A673 (cell line): Measurements from ENCODE around the gene ZSCAN21. TPM values are rescaled to one million over a fixed set of nuclear protein-coding genes. Genes with fewer than 3 reads are reported as not detected.
A peak's percentile ranks its signal among the peaks of the same experiment; 100 is the strongest.

Experiments
- BruUV-seq: library from RNA; stranded (reverse); fragments of 400-500 nt; replicated peaks from 2 replicates; lab custom pipeline; 2021; lab: Mats Ljungman, UMichigan
- CTCF ChIA-PET: fragments of 300-600 bp; sonication (Branson Sonifier 250); formaldehyde crosslinking; loops from one replicate; lab custom pipeline; 2022; ENCODE audit warnings: antibody characterized with exemption; lab: Charles Lee
- POLR2A ChIA-PET: fragments of 300-600 bp; sonication (Branson Sonifier 250); formaldehyde crosslinking; loops from one replicate; lab custom pipeline; 2022; ENCODE audit warnings: antibody characterized with exemption; ENCODE audit not compliant: low non-redundant PET; lab: Charles Lee
- DNase-seq: peaks from one replicate; pipeline ENCODE4 v3.0.0-alpha.2; 2015; ENCODE audit warnings: low spot score
- H3K27ac ChIP-seq: fragments of 200-600 bp; sonication (generic); 2 replicates; pipeline ENCODE4 v1.5.1; 2016; ENCODE audit warnings: mixed run types, low read depth, mild to moderate bottlenecking, mixed read lengths, antibody characterized with exemption, low read length; ENCODE audit not compliant: poor library complexity, severe bottlenecking
- H3K27me3 ChIP-seq: fragments of 200-600 bp; sonication (generic); replicated peaks from 2 replicates; pipeline ENCODE4 v1.6.1; 2017; ENCODE audit warnings: mixed run types, low read depth, mild to moderate bottlenecking, mixed read lengths, antibody characterized with exemption, low read length; ENCODE audit not compliant: insufficient read depth, poor library complexity
- H3K36me3 ChIP-seq: fragments of 200-600 bp; sonication (generic); 2 replicates; pipeline ENCODE4 v1.6.1; 2016; ENCODE audit warnings: mixed run types, mild to moderate bottlenecking, mixed read lengths, antibody characterized with exemption, low read length; ENCODE audit not compliant: insufficient read depth, poor library complexity, severe bottlenecking
- H3K4me1 ChIP-seq: fragments of 200-600 bp; sonication (generic); 2 replicates; pipeline ENCODE4 v1.6.1; 2017; ENCODE audit warnings: mixed run types, mild to moderate bottlenecking, mixed read lengths, antibody characterized with exemption, low read length; ENCODE audit not compliant: insufficient read depth, poor library complexity, severe bottlenecking
- H3K4me3 ChIP-seq: fragments of 200-600 bp; sonication (generic); 2 replicates; pipeline ENCODE4 v1.5.1; 2016; ENCODE audit warnings: low read depth, mixed run types, mild to moderate bottlenecking, mixed read lengths, low read length; ENCODE audit not compliant: poor library complexity, severe bottlenecking
- H3K9me3 ChIP-seq: fragments of 200-600 bp; sonication (generic); 2 replicates; pipeline ENCODE4 v1.6.1; 2016; ENCODE audit warnings: mixed run types, low read depth, mild to moderate bottlenecking, mixed read lengths, antibody characterized with exemption, low read length; ENCODE audit not compliant: poor library complexity, severe bottlenecking
- EZH2 ChIP-seq: fragments of 200-600 bp; sonication (generic); IDR thresholded peaks from 2 replicates; pipeline ENCODE4 v1.6.1; 2017; ENCODE audit warnings: borderline replicate concordance, low read depth, mild to moderate bottlenecking, mixed read lengths, antibody characterized with exemption, low read length; ENCODE audit not compliant: poor library complexity, severe bottlenecking
- intact Hi-C: fragments of 100-400 bp; cut with micrococcal nuclease; formaldehyde crosslinking; loops from one replicate; pipeline ENCODE4 v1.10.0; 2022; ENCODE audit not compliant: unreplicated experiment
- total RNA-seq: library from RNA; stranded (reverse); gene quantifications from 2 replicates; pipeline ENCODE4 v1.2.3, GENCODE V29; 2021
- TF ChIP-seq, protein P1 (sequence below): fragments of 300-800, 200-600 bp; sonication (generic); conservative IDR thresholded peaks from 2 replicates; pipeline ENCODE4 v1.5.1; 2017; ENCODE audit warnings: low read depth, mild to moderate bottlenecking, antibody characterized with exemption, low read length, moderate library complexity, mixed read lengths

The ZSCAN21 gene
- total RNA-seq, 1 experiment from 2014 or later = 17.2 TPM

DNA sequence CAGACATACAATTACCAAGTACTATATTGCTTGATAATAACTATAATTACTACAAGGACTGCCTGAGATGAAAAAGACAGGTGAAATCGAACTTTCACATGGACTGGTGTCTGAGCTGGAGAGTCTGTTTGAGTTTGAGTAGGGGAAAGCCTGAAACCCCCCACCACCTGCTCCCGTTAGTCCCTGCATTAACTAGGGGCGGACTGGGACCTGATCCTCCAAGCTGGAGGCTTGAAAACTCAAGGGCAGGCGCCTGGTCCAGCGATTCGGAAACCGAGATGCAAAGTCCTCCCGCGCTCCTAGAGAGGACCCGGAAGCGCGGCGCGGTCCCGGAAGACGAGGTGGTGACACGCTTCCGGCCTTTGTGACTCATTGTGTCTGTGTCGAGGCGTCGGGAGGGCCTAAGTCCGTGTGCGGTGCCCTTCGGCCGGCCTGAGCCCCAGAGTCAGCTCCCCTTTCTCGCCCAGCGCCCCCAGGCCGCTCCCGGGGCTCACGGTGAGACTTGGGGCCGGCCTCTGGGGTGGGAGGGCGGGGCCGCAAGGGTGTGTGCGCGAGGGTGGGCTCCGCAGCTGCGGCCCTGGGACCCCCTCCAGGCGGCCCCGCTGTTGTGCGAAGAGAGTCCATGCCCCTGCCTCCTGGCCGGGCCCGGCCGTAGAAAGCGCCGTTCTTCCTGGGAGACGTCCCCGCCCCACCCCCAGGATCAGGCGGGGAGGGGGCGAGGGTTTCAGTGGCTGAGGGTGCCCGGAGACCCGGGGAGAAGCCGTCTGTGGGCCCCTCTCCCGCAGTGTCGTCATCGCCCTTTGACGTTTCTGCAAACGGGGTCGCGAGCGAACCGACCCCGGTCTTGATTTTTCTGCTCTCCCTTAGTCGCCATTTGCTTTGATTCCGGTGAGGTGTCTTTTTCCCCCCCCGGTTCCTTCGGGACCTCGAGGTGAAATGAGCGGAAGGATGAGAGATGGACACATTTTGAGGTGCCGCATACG, 34.1 kb upstream of the ZSCAN21 start, which contains the start of gene ZKSCAN1:
Gene ZKSCAN1, plus strand, starts transcription at position 365 of the 983 bp plus-strand sequence. CDS start 7,911 bp downstream, outside the sequence.
- peak within 1 kb of the TSS; percentile 76 for H3K4me3 ChIP-seq
- CTCF ChIA-PET = interaction anchor here (0.6 kb wide), 1 partner anchor 38 kb away, joined by 6 read pairs; no protein-coding TSS in a partner anchor
- intact Hi-C loops = no loop called here

DNA sequence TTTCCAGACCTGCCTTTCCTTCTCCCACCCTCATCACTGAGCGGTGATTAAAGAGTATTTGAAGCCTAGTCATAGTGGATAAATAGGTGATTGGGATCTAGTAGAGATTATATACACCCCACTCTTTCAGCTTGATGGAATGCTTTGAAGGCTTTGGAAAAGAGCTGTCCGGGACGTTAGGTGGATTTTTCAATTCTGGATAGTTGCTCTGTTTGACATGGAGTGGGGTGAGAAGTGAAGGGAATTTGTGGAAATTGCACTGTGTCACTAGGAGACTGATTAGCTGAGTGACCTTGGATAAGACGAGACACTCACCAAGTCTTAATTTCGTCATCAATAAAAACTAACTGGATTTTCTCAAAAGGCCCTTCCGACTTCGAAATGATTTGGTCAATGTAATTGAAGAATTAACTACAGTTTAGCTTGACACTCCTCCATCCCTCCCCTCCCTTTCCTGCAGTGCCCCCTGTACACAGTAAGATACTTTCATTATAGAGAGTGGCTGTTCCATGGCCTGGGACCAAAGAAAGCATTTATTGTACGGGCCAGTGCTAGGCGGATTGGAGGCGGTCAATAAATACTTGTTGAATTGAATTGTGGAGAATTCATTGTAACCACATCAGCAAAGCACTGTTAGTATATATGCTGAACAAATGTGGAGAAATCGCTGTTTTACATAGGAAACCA, 33.2 kb upstream of the ZSCAN21 start:
- Histone ChIP-seq H3K9me3 (no peaks in the 10 kb centered on the region), H3K4me3 (peak overlapping the region; percentile 76), H3K36me3 (no peaks in the 10 kb centered on the region), H3K27me3 (no peaks in the 10 kb centered on the region), H3K27ac (peak overlapping the region; percentile 88), H3K4me1 (peaks cover 11% of the 10 kb centered on the region)
- BruUV-seq = TSS peak; percentile 73
- intact Hi-C loops = no loop called here
- DNase-seq = no peak
- ChIA-PET CTCF (no interaction called here), POLR2A (interaction anchor here (0.6 to 0.7 kb wide), 2 partner anchors 12 to 66 kb away, joined by 4 to 5 read pairs; no protein-coding TSS in a partner anchor)
- TF ChIP-seq, protein P1, sequence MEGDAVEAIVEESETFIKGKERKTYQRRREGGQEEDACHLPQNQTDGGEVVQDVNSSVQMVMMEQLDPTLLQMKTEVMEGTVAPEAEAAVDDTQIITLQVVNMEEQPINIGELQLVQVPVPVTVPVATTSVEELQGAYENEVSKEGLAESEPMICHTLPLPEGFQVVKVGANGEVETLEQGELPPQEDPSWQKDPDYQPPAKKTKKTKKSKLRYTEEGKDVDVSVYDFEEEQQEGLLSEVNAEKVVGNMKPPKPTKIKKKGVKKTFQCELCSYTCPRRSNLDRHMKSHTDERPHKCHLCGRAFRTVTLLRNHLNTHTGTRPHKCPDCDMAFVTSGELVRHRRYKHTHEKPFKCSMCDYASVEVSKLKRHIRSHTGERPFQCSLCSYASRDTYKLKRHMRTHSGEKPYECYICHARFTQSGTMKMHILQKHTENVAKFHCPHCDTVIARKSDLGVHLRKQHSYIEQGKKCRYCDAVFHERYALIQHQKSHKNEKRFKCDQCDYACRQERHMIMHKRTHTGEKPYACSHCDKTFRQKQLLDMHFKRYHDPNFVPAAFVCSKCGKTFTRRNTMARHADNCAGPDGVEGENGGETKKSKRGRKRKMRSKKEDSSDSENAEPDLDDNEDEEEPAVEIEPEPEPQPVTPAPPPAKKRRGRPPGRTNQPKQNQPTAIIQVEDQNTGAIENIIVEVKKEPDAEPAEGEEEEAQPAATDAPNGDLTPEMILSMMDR = no peak
- no peak for TF ChIP-seq EZH2

More for the DNA sequence above, 34.1 kb upstream of the ZSCAN21 start, which contains the start of gene ZKSCAN1:
- H3K9me3 ChIP-seq = no peaks in the 10 kb centered on the region
- H3K27me3 ChIP-seq = no peaks in the 10 kb centered on the region
- H3K27ac ChIP-seq = peak within 1 kb of the TSS; percentile 88
- BruUV-seq = TSS peak; percentile 58
- H3K36me3 ChIP-seq = no peaks in the 10 kb centered on the region
- DNase-seq = peak; percentile 96
- H3K4me1 ChIP-seq = peaks cover 11% of the 10 kb centered on the region
- POLR2A ChIA-PET = interaction anchor here (0.6 kb wide), 3 partner anchors 14 to 81 kb away, joined by 4 read pairs; no protein-coding TSS in a partner anchor
- no peak for TF ChIP-seq EZH2
- TF ChIP-seq, protein P1 = no peak

GRCh38 chr7:100017300-100017699, 32.3 kb upstream of the ZSCAN21 start:
- TF ChIP-seq EZH2 = no peak
- TF ChIP-seq, protein P1 = no peak
- H3K27me3 ChIP-seq = no peaks in the 10 kb centered on the region
- no peak overlapping the region for H3K27ac ChIP-seq
- ChIA-PET CTCF (no interaction called here), POLR2A (interaction anchor here (0.7 kb wide), 1 partner anchor 13 kb away, joined by 5 read pairs; no protein-coding TSS in a partner anchor)
- H3K4me1 ChIP-seq = peaks cover 11% of the 10 kb centered on the region
- no TSS peak for BruUV-seq
- H3K36me3 ChIP-seq = peaks cover 3% of the 10 kb centered on the region
- intact Hi-C loops = no loop called here
- H3K4me3 ChIP-seq = no peak overlapping the region
- DNase-seq = no peak
- H3K9me3 ChIP-seq = no peaks in the 10 kb centered on the region
